DND-41 (cell line): Measurements from ENCODE around the gene FGF8.

ENCODE experiments used
- CTCF ChIP-seq: IDR thresholded peaks from 2 replicates; pipeline ENCODE4 v1.5.1; 2012; ENCODE audit warnings: borderline replicate concordance, low read length, moderate library complexity, mild to moderate bottlenecking; ENCODE audit not compliant: poor library complexity, severe bottlenecking; ENCODE audit errors: extremely low read depth
- EZH2 ChIP-seq: IDR thresholded peaks from 3 replicates; pipeline ENCODE4 v1.6.1; 2012; ENCODE audit warnings: borderline replicate concordance, low read depth, mild to moderate bottlenecking, moderate library complexity, low read length, inconsistent platforms; ENCODE audit not compliant: severe bottlenecking

GRCh38 chr10:101814466-101815071 lies 38.7 kb upstream of the FGF8 start:
- no peak for TF ChIP-seq EZH2
- TF ChIP-seq CTCF: no peak
